Measurements from ENCODE around the gene RSPH6A. TPM values are rescaled to one million over a fixed set of nuclear protein-coding genes. Genes with fewer than 3 reads are reported as not detected.

The RSPH6A gene
- 0.12 TPM for total RNA-seq (2013)
- polyA plus RNA-seq = not detected
- 0.14 TPM in 1 of 2 replicates, not detected in the other for polyA minus RNA-seq
- total RNA-seq = 0 to 0.60 (median 0.08) reads per million in 11 experiments

- Histone ChIP-seq H3K36me3 (replicated peaks in 1 of 2; ENCODE audit: control insufficient read depth in 1 of 2, insufficient read depth in 2 of 2, low read length in 2 of 2) (peaks cover 8 to 12% of the 10 kb centered on the region in 2 donors), H3K4me1 (ENCODE audit: control insufficient read depth in 1 of 2, insufficient read depth in 2 of 2, low read length in 2 of 2) (peaks cover 15% of the 10 kb centered on the region in 2 donors), H2AFZ (ENCODE audit: insufficient read depth, low read depth, low read length, poor library complexity, severe bottlenecking) (no peak within 1 kb of the TSS), H3K27ac (ENCODE audit: low read depth in 1 of 2, low read length in 2 of 2) (no peak within 1 kb of the TSS), H3K9me3 (replicated peaks in 1 of 2; ENCODE audit: control insufficient read depth in 1 of 2, insufficient read depth in 1 of 2, low read length in 2 of 2) (peaks cover 0 to 6% of the 10 kb centered on the region in 2 donors), H3K4me3 (replicated peaks in 1 of 3; ENCODE audit: low read depth in 2 of 3, low read length in 3 of 3) (peak within 1 kb of the TSS in 1 of 3 experiments; percentile 23), H3K4me2 (replicated peaks; ENCODE audit: extremely low read depth, low read length, poor library complexity, severe bottlenecking) (peak within 1 kb of the TSS; percentile 46), H3K9ac (ENCODE audit: insufficient read depth, low read length, poor library complexity, severe bottlenecking) (no peak within 1 kb of the TSS), H3K79me2 (ENCODE audit: insufficient read depth, low read length) (no peaks in the 10 kb centered on the region), H3K27me3 (ENCODE audit: control insufficient read depth in 2 of 2, insufficient read depth in 2 of 2, low read length in 2 of 2) (peaks cover 11 to 48% of the 10 kb centered on the region in 2 donors), H4K20me1 (ENCODE audit: insufficient read depth, low read length) (peaks cover 55% of the 10 kb centered on the region)
- Mint-ChIP-seq H3K4me3 (peak within 1 kb of the TSS; percentile 39 to 73), H3K27me3 (ENCODE audit: low read depth in 3 of 3) (peaks cover 53 to 69% (median 60%) of the 10 kb centered on the region in 3 donors), H3K4me1 (peaks cover 10% of the 10 kb centered on the region), H3K27ac (no peak within 1 kb of the TSS), H3K9me3 (peaks cover 0 to 13% (median 0%) of the 10 kb centered on the region in 7 donors), H3K36me3 (peaks cover 11 to 13% of the 10 kb centered on the region in 2 donors)
- intact Hi-C loops (cut with micrococcal nuclease) = loop anchor here (5.0 kb wide), 1 partner anchor 67 kb away; no protein-coding TSS in a partner anchor
- no peak for TF ChIP-seq CTCF (IDR thresholded peaks at IDR 0.05)
- WGBS (ENCODE audit: insufficient coverage) = 18% methylated on average over 40 of the region's 40 CpGs
- peak in 1 of 3 donors; percentile 4 for DNase-seq
These were observed at the start of gene RSPH6A for GRCh38 chr19:45814851-45815480. Gene RSPH6A (minus strand): TSS chr19:45815308. CDS start chr19:45815176, 132 bp downstream.

DNA sequence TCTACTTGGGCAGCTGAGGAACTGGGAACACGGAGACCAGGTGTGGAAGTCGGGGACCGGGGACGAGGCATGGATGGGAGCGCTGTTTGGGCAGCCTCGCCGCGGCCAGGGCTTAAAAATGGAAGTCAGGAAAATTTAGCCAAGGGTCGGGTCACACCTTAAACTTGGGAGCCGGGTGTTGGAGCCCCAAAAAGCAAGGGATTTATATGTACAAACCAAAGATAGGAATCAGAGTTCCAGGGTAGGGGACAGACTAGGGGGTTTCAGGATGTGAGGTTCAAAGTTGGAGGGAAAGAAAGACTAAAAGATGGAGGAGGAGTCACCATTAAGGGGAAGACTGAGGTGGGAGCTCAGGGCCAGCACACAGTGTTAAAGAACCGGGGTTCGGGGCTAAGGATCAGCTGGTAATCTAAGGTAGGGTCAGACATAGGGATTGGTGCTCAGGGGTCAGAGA lies 49.5 kb upstream of the RSPH6A start:
- peaks cover 21 to 38% of the 10 kb centered on the region in 2 donors for H3K27me3 ChIP-seq (ENCODE audit: control insufficient read depth in 2 of 2, insufficient read depth in 2 of 2, low read length in 2 of 2)
- WGBS (ENCODE audit: insufficient coverage) = 51% methylated on average over 12 of the region's 12 CpGs
- Mint-ChIP-seq H3K27ac (no peak overlapping the region), H3K9me3 (peaks cover 0 to 20% (median 10%) of the 10 kb centered on the region in 7 donors), H3K36me3 (peaks cover 12 to 14% of the 10 kb centered on the region in 2 donors), H3K4me3 (peak overlapping the region; percentile 43 to 87), H3K27me3 (ENCODE audit: low read depth in 3 of 3) (peaks cover 37 to 56% (median 50%) of the 10 kb centered on the region in 3 donors), H3K4me1 (peaks cover 30% of the 10 kb centered on the region)
- TF ChIP-seq CTCF (IDR thresholded peaks at IDR 0.05) = no peak
- intact Hi-C loops (cut with micrococcal nuclease) = loop anchor here (5.0 to 10.0 kb wide), 4 partner anchors 38 to 990 kb away; partner anchors contain the start of genes AP2S1 (in 1 of the 2), FBXO46 (in 1 of the 2), MEIOSIN (in 1 of the 2) and MYPOP (in 1 of the 2)
- peaks cover 0 to 8% of the 10 kb centered on the region in 2 donors for H3K9me3 ChIP-seq (replicated peaks in 1 of 2; ENCODE audit: control insufficient read depth in 1 of 2, insufficient read depth in 1 of 2, low read length in 2 of 2)
- H4K20me1 ChIP-seq (ENCODE audit: insufficient read depth, low read length) = peaks cover 19% of the 10 kb centered on the region
- peak overlapping the region in 1 of 3 experiments; percentile 80 for H3K4me3 ChIP-seq (replicated peaks in 1 of 3; ENCODE audit: low read depth in 2 of 3, low read length in 3 of 3)
- H3K4me1 ChIP-seq (ENCODE audit: control insufficient read depth in 1 of 2, insufficient read depth in 2 of 2, low read length in 2 of 2) = peaks cover 27 to 37% of the 10 kb centered on the region in 2 donors
- H3K9ac ChIP-seq (ENCODE audit: insufficient read depth, low read length, poor library complexity, severe bottlenecking) = no peak overlapping the region
- peaks cover 2 to 4% of the 10 kb centered on the region in 2 donors for H3K36me3 ChIP-seq (replicated peaks in 1 of 2; ENCODE audit: control insufficient read depth in 1 of 2, insufficient read depth in 2 of 2, low read length in 2 of 2)
- peaks cover 31% of the 10 kb centered on the region for H3K79me2 ChIP-seq (ENCODE audit: insufficient read depth, low read length)
- DNase-seq = no peak
- no peak overlapping the region for H3K27ac ChIP-seq (ENCODE audit: low read depth in 1 of 2, low read length in 2 of 2)
- H2AFZ ChIP-seq (ENCODE audit: insufficient read depth, low read depth, low read length, poor library complexity, severe bottlenecking) = peak overlapping the region; percentile 24
- no peak overlapping the region for H3K4me2 ChIP-seq (replicated peaks; ENCODE audit: extremely low read depth, low read length, poor library complexity, severe bottlenecking)
